PFSK-1 (cell line): ENCODE results near the gene NRIP1.

Experiments
- FOXP2 ChIP-seq: optimal IDR thresholded peaks from 2 replicates; pipeline ENCODE3; 2011; ENCODE audit warnings: borderline replicate concordance, control low read depth, inconsistent platforms; ENCODE audit not compliant: insufficient read depth; ENCODE audit errors: extremely low read length, extremely low read depth
- POLR2AphosphoS5 ChIP-seq: IDR thresholded peaks from 2 replicates; pipeline ENCODE4 v1.6.1; 2012; ENCODE audit warnings: low read depth, mild to moderate bottlenecking, control low read depth, low read length, moderate library complexity
- SIN3A ChIP-seq: IDR thresholded peaks from 2 replicates; pipeline ENCODE4 v1.6.1; 2012; ENCODE audit warnings: mild to moderate bottlenecking, low read length, moderate library complexity, borderline replicate concordance; ENCODE audit not compliant: insufficient read depth
- TAF1 ChIP-seq: IDR thresholded peaks from 2 replicates; pipeline ENCODE4 v1.6.1; 2012; ENCODE audit warnings: low read length, control low read depth, borderline replicate concordance; ENCODE audit not compliant: insufficient read depth
- TF ChIP-seq, protein P1 (sequence below), 2 experiments: IDR thresholded peaks; 2 replicates each; pipeline versions ENCODE4 v1.6.1 to v1.8.0; 2011 to 2012; ENCODE audit warnings: low read depth in 2 of 2, low read length in 2 of 2, control low read depth in 1 of 2, inconsistent platforms in 1 of 2, mild to moderate bottlenecking in 1 of 2, moderate library complexity in 1 of 2; ENCODE audit not compliant: insufficient read depth in 1 of 2

Gene NRIP1

DNA sequence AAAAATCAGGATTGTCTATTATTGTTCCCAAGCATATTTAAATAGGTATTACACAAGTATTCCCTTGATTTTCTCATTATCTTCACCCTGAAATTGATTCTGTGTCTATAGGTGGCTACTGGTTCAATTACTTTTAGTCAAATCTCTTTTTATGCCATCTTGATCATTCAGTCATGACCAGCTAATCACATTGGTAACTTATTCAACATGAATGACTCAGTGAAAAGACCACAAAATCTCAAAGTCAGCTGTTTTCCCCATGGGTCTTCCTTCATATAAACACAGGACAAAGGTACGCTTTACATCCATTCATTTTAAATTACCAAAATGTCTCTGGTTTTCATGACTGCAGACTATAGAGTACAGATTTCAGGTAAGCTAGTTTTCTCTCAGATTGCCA lies 23.7 kb upstream of the NRIP1 start:
- TF ChIP-seq TAF1 (no peak), FOXP2 (no peak), POLR2AphosphoS5 (no peak)

DNA sequence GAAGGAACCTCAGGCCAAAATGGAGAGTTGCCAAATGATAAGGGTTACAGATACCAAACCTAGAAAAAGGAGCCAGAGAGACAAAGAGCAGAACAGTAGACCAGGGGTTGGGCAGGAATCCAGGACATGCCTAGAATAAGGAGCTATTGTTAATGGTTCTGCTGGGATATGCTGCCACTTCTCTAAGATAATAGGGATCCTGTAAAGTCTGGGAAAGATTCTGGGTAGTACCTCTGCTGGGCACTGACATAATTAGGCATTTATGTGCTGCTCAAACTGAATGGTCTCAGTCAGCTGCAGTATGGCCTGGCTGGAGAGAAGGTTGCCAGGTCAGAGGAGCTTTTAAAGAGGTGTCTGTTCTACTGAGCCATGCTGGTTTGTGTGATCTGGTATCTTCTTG lies 19.9 kb upstream of the NRIP1 start:
- TF ChIP-seq POLR2AphosphoS5 (no peak), TAF1 (no peak), FOXP2 (no peak), SIN3A (no peak)
- TF ChIP-seq, protein P1, sequence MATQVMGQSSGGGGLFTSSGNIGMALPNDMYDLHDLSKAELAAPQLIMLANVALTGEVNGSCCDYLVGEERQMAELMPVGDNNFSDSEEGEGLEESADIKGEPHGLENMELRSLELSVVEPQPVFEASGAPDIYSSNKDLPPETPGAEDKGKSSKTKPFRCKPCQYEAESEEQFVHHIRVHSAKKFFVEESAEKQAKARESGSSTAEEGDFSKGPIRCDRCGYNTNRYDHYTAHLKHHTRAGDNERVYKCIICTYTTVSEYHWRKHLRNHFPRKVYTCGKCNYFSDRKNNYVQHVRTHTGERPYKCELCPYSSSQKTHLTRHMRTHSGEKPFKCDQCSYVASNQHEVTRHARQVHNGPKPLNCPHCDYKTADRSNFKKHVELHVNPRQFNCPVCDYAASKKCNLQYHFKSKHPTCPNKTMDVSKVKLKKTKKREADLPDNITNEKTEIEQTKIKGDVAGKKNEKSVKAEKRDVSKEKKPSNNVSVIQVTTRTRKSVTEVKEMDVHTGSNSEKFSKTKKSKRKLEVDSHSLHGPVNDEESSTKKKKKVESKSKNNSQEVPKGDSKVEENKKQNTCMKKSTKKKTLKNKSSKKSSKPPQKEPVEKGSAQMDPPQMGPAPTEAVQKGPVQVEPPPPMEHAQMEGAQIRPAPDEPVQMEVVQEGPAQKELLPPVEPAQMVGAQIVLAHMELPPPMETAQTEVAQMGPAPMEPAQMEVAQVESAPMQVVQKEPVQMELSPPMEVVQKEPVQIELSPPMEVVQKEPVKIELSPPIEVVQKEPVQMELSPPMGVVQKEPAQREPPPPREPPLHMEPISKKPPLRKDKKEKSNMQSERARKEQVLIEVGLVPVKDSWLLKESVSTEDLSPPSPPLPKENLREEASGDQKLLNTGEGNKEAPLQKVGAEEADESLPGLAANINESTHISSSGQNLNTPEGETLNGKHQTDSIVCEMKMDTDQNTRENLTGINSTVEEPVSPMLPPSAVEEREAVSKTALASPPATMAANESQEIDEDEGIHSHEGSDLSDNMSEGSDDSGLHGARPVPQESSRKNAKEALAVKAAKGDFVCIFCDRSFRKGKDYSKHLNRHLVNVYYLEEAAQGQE (IDR thresholded peaks at IDR 0.05; ENCODE audit: insufficient read depth in 1 of 2, low read depth in 2 of 2, low read length in 2 of 2): no peak

DNA sequence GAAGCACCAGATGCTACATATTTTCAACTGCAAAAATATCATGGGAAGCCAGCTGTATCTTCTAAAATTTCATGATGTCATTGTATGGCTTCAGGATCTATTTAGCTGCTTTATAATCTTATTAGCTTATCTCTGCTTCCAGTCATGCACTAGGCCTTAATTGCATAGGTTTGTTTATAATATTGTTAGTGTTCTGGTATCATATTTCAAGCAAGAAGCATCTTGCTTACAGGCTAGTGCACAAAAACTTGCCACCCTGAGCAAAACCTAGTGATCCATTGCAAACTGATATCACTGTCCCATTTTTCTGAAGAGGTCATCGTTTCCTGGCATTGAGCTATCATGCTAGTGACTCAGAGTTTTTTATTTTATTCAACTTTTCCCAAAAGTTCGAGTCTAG lies 15.7 kb upstream of the NRIP1 start:
- no peak for TF ChIP-seq POLR2AphosphoS5
- 0 out of 2 replicates have a peak, but pooled peaks have one; percentile 45 for TF ChIP-seq SIN3A
- TF ChIP-seq, protein P1 (IDR thresholded peaks at IDR 0.05; ENCODE audit: insufficient read depth in 1 of 2, low read depth in 2 of 2, low read length in 2 of 2): no peak
- 0 out of 2 replicates have a peak, but pooled peaks have one; percentile 39 for TF ChIP-seq TAF1
- TF ChIP-seq FOXP2: no peak

DNA sequence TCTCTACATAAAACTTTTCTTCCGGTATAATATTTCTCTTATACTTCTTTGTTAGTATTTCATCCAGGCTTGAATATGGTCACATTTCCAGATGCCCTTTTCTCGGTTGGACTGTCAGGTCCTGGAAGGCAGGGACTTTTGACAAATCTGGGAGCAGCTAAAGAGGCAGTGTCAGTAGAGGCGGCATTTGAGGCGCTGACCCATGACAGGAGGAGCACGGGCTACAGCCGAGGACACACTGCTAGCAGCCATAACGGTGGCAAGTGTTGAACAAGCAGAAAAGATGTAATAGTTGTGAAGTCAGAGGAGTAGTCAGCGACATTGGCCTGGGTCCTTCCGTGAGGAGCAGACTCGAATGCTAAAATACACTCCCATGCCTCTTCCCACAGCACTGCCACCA lies 14.5 kb upstream of the NRIP1 start:
- TF ChIP-seq TAF1 (no peak), FOXP2 (no peak), POLR2AphosphoS5 (no peak), SIN3A (no peak)

DNA sequence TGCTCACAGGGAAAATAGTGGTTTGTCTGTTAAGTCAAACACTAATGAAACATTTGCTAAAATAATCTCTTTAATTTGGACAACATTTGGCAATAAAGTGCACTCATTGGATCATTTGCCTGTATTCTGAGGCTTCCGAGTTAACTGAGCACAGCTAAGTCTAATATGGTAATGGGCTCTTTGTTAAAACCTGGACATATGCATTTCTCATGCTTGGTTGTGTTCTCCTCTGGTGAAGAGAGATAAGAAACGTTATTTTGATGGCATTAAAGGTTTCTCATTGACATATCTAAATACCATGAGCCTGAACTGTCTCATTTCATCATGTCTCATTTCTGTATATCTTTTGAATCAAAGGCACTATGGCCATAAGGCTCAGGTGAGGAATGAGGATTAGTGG lies 13.4 kb upstream of the NRIP1 start:
- TF ChIP-seq, protein P1 (IDR thresholded peaks at IDR 0.05; ENCODE audit: insufficient read depth in 1 of 2, low read depth in 2 of 2, low read length in 2 of 2): no peak
- TF ChIP-seq POLR2AphosphoS5 (no peak), SIN3A (no peak), TAF1 (no peak), FOXP2 (no peak)

DNA sequence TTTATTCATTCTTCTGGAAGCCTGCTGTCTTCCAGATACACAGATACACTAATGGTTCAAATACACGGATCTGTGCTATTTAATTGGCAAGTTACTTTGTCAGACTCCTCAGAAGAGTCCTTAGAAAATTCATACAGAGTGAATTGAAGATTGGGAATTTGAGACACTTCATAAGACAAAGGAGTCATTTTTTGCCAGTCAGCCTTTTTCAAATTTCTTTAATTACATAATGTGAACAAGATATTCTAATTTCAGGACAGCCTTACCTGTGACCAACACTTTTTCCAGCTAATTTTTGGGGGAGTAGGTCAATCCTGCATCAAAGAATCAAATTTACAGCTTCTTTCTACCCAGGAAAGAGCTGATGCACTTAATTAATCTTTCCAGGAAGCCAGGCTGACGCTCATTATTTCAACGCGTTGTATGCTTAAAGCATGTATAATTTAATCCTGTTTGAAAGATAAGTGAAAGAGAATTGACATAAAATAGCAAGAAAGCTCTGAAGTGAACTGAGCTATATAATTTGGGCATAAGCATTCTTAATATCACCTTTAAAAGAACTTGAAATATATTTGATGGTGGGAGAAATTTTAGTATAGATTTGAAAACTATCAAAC lies 12.8 kb upstream of the NRIP1 start:
- TF ChIP-seq TAF1: no peak
- TF ChIP-seq FOXP2: no peak
- no peak for TF ChIP-seq POLR2AphosphoS5
- TF ChIP-seq SIN3A: no peak
- TF ChIP-seq, protein P1 (IDR thresholded peaks at IDR 0.05; ENCODE audit: insufficient read depth in 1 of 2, low read depth in 2 of 2, low read length in 2 of 2): no peak
